ENCODE measurements around the gene CASKIN2.
"Not testable (repeated sequence)": the region's sequence is repeated elsewhere in the genome, so short reads cannot be mapped to it uniquely, and the experiment has no call there.

CASKIN2 gene

GRCh38 chr17:75520413-75520812 is 5.1 kb upstream of the CASKIN2 start:
- not testable (repeated sequence) for H3K27ac Mint-ChIP-seq; ATAC-seq (replicated peaks); H3K4me3 Mint-ChIP-seq; H3K9me3 Mint-ChIP-seq; DNase-seq; H3K27me3 Mint-ChIP-seq
- Mint-ChIP-seq H3K36me3 (peaks cover 17 to 33% of the 10 kb centered on the region in 2 donors), H3K4me1 (peaks cover 20 to 25% of the 10 kb centered on the region in 2 donors)

- DNase-seq (no peak), ATAC-seq (replicated peaks) (no peak)
- H3K9me3 Mint-ChIP-seq = no peaks in the 10 kb centered on the region
- no peak overlapping the region for H3K4me3 Mint-ChIP-seq
- peaks cover 17 to 27% of the 10 kb centered on the region in 2 donors for H3K4me1 Mint-ChIP-seq
- H3K27ac Mint-ChIP-seq = no peak overlapping the region
- no peaks in the 10 kb centered on the region for H3K27me3 Mint-ChIP-seq
- peaks cover 14 to 33% of the 10 kb centered on the region in 2 donors for H3K36me3 Mint-ChIP-seq
Measured at GRCh38 chr17:75518983-75519537, 3.7 kb upstream of the CASKIN2 start.

GRCh38 chr17:75518201-75518600 is 2.9 kb upstream of the CASKIN2 start:
- Mint-ChIP-seq H3K36me3 (peaks cover 12 to 31% of the 10 kb centered on the region in 2 donors), H3K4me3 (peak overlapping the region; percentile 87 to 90), H3K9me3 (no peaks in the 10 kb centered on the region), H3K27ac (peak overlapping the region; percentile 26), H3K4me1 (peaks cover 17 to 31% of the 10 kb centered on the region in 2 donors), H3K27me3 (no peaks in the 10 kb centered on the region)
- ATAC-seq (replicated peaks) (peak; percentile 57 to 62), DNase-seq (peak; percentile 45)

- peak overlapping the region; percentile 87 to 90 for H3K4me3 Mint-ChIP-seq
- H3K9me3 Mint-ChIP-seq = no peaks in the 10 kb centered on the region
- ATAC-seq (replicated peaks) (no peak), DNase-seq (no peak)
- H3K27me3 Mint-ChIP-seq = no peaks in the 10 kb centered on the region
- peaks cover 11 to 27% of the 10 kb centered on the region in 2 donors for H3K36me3 Mint-ChIP-seq
- H3K4me1 Mint-ChIP-seq = peaks cover 17 to 31% of the 10 kb centered on the region in 2 donors
- H3K27ac Mint-ChIP-seq = peak overlapping the region; percentile 88
Measured at GRCh38 chr17:75517297-75517865, 2.0 kb upstream of the CASKIN2 start.

- Mint-ChIP-seq H3K27ac (peak overlapping the region; percentile 88), H3K27me3 (no peaks in the 10 kb centered on the region), H3K36me3 (peaks cover 7 to 21% of the 10 kb centered on the region in 2 donors), H3K9me3 (no peaks in the 10 kb centered on the region), H3K4me1 (peaks cover 17 to 31% of the 10 kb centered on the region in 2 donors), H3K4me3 (peak overlapping the region; percentile 87 to 90)
- peak; percentile 17 to 22 for ATAC-seq (replicated peaks)
- DNase-seq = peak; percentile 20
Measured at GRCh38 chr17:75516619-75517296, 1.4 kb upstream of the CASKIN2 start.

- Mint-ChIP-seq H3K27ac (peak within 1 kb of the TSS; percentile 88), H3K4me3 (peak within 1 kb of the TSS; percentile 87 to 90), H3K36me3 (peaks cover 7 to 19% of the 10 kb centered on the region in 2 donors), H3K27me3 (no peaks in the 10 kb centered on the region), H3K4me1 (peaks cover 17 to 31% of the 10 kb centered on the region in 2 donors), H3K9me3 (no peaks in the 10 kb centered on the region)
- peak; percentile 86 to 89 for ATAC-seq (replicated peaks)
- peak; percentile 88 for DNase-seq
Measured at GRCh38 chr17:75516255-75516618, 900 bp upstream of the CASKIN2 start, which contains the start of gene TSEN54. Gene TSEN54 (plus strand): TSS chr17:75516528. CDS start chr17:75516561, 33 bp downstream.

- ATAC-seq (replicated peaks) (peak; percentile 0 to 2), DNase-seq (no peak)
- H3K27ac Mint-ChIP-seq = no peak overlapping the region
- H3K27me3 Mint-ChIP-seq = no peaks in the 10 kb centered on the region
- peaks cover 7 to 17% of the 10 kb centered on the region in 2 donors for H3K36me3 Mint-ChIP-seq
- H3K4me3 Mint-ChIP-seq = peak overlapping the region; percentile 86 to 87
- peaks cover 17 to 31% of the 10 kb centered on the region in 2 donors for H3K4me1 Mint-ChIP-seq
- H3K9me3 Mint-ChIP-seq = no peaks in the 10 kb centered on the region
Measured at GRCh38 chr17:75514919-75515495, 330 bp downstream of the CASKIN2 start.

- no peaks in the 10 kb centered on the region for H3K9me3 Mint-ChIP-seq
- ATAC-seq (replicated peaks) (no peak), DNase-seq (no peak)
- H3K4me3 Mint-ChIP-seq = peak overlapping the region; percentile 47 to 55
- H3K27ac Mint-ChIP-seq = no peak overlapping the region
- peaks cover 17 to 31% of the 10 kb centered on the region in 2 donors for H3K4me1 Mint-ChIP-seq
- H3K27me3 Mint-ChIP-seq = no peaks in the 10 kb centered on the region
- H3K36me3 Mint-ChIP-seq = peaks cover 4 to 17% of the 10 kb centered on the region in 2 donors
Measured at GRCh38 chr17:75514299-75514918, 928 bp downstream of the CASKIN2 start.

GRCh38 chr17:75513641-75514000 is 1.7 kb downstream of the CASKIN2 start:
- H3K27ac Mint-ChIP-seq = no peak overlapping the region
- H3K36me3 Mint-ChIP-seq = peaks cover 3 to 10% of the 10 kb centered on the region in 2 donors
- no peaks in the 10 kb centered on the region for H3K27me3 Mint-ChIP-seq
- no peaks in the 10 kb centered on the region for H3K9me3 Mint-ChIP-seq
- ATAC-seq (replicated peaks) (no peak), DNase-seq (no peak)
- no peak overlapping the region for H3K4me3 Mint-ChIP-seq
- H3K4me1 Mint-ChIP-seq = peaks cover 15 to 25% of the 10 kb centered on the region in 2 donors

GRCh38 chr17:75512926-75513640 is 2.3 kb downstream of the CASKIN2 start:
- Mint-ChIP-seq H3K36me3 (peaks cover 0 to 6% of the 10 kb centered on the region in 2 donors), H3K4me1 (peaks cover 10 to 20% of the 10 kb centered on the region in 2 donors), H3K27me3 (no peaks in the 10 kb centered on the region), H3K4me3 (no peak overlapping the region), H3K9me3 (no peaks in the 10 kb centered on the region), H3K27ac (no peak overlapping the region)
- ATAC-seq (replicated peaks) (no peak), DNase-seq (no peak)

GRCh38 chr17:75511610-75512575 is 3.4 kb downstream of the CASKIN2 start:
- H3K9me3 Mint-ChIP-seq = no peaks in the 10 kb centered on the region
- H3K4me3 Mint-ChIP-seq = no peak overlapping the region
- H3K36me3 Mint-ChIP-seq = no peaks in the 10 kb centered on the region
- no peak for ATAC-seq (replicated peaks)
- H3K27ac Mint-ChIP-seq = peak overlapping the region; percentile 21
- H3K4me1 Mint-ChIP-seq = peaks cover 0 to 8% of the 10 kb centered on the region in 2 donors
- DNase-seq = no peak
- H3K27me3 Mint-ChIP-seq = no peaks in the 10 kb centered on the region

GRCh38 chr17:75511270-75511609 is 4.1 kb downstream of the CASKIN2 start:
- DNase-seq (no peak), ATAC-seq (replicated peaks) (no peak)
- H3K4me3 Mint-ChIP-seq = no peak overlapping the region
- H3K27ac Mint-ChIP-seq = no peak overlapping the region
- H3K27me3 Mint-ChIP-seq = no peaks in the 10 kb centered on the region
- no peaks in the 10 kb centered on the region for H3K9me3 Mint-ChIP-seq
- H3K4me1 Mint-ChIP-seq = peaks cover 0 to 6% of the 10 kb centered on the region in 2 donors
- no peaks in the 10 kb centered on the region for H3K36me3 Mint-ChIP-seq

Measured in stimulated activated naive B cell treated with anti-CD40 and anti-IgM and Interleukin-4, amounts not matched to agents 10 μg/mL and 1 μg/mL and 100 μg/mL, for 72 hours (primary cell).